GM23338 (cell line): ENCODE data around the gene ANKRA2. TPM values are rescaled to one million over a fixed set of nuclear protein-coding genes. Genes with fewer than 3 reads are reported as not detected.

Source experiments
- CREB1 ChIP-seq: fragments of 250-450 bp; sonication (Bioruptor Pico); IDR thresholded peaks from 2 replicates; pipeline ENCODE4 v1.5.0; 2020; ENCODE audit warnings: low read depth, mild to moderate bottlenecking, moderate library complexity
- EZH2phosphoT487 ChIP-seq: fragments of 200-600 bp; sonication (generic); IDR thresholded peaks from one replicate; pipeline ENCODE4 v1.8.1; 2018; ENCODE audit warnings: antibody characterized with exemption; ENCODE audit not compliant: unreplicated experiment
- JUNB ChIP-seq: IDR thresholded peaks from one replicate; pipeline ENCODE4 v1.6.1; 2016; ENCODE audit warnings: antibody characterized with exemption; ENCODE audit not compliant: unreplicated experiment
- POLR2AphosphoS5 ChIP-seq: IDR thresholded peaks from 2 replicates; pipeline ENCODE4 v1.6.1; 2016; ENCODE audit warnings: antibody characterized with exemption, low read depth
- ZNF114 ChIP-seq: fragments of 250-450 bp; sonication (Bioruptor Pico); IDR thresholded peaks from 2 replicates; pipeline ENCODE4 v1.5.0; 2020; ENCODE audit warnings: mild to moderate bottlenecking, moderate library complexity
- ZNF331 ChIP-seq: fragments of 250-450 bp; sonication (Bioruptor Pico); IDR thresholded peaks from 2 replicates; pipeline ENCODE4 v1.5.0; 2020; ENCODE audit warnings: low read depth, mild to moderate bottlenecking, moderate library complexity
- polyA plus RNA-seq: library from polyadenylated mRNA; unstranded; fragments of >200 nt; fragmentation: Nextera tagmentation; extraction: Ambion mirVana; gene quantifications from 2 replicates; pipeline ENCODE4 v1.2.1, GENCODE V29; 2016
- total RNA-seq: library from RNA; depleted of rRNA; stranded (reverse); fragments of >200 nt; shearing (Covaris generic); gene quantifications from 2 replicates; pipeline ENCODE4 v1.2.3, GENCODE V29; 2014
- TF ChIP-seq, protein P1 (sequence below): fragments of 250-450 bp; sonication (Bioruptor Pico); IDR thresholded peaks from 2 replicates; pipeline ENCODE4 v1.5.0; 2020; ENCODE audit warnings: mild to moderate bottlenecking, moderate library complexity
- TF ChIP-seq, protein P2 (sequence below): IDR thresholded peaks from 2 replicates; pipeline ENCODE4 v1.6.1; 2016; ENCODE audit warnings: antibody characterized with exemption
- TF ChIP-seq, protein P3 (sequence below), 2 experiments: fragments of 200-600 bp in 1 of 2; sonication (generic) in 1 of 2; conservative IDR thresholded peaks; 2 replicates each; pipeline versions ENCODE4 v1.5.1 to v1.6.1; 2016 to 2017; ENCODE audit warnings: antibody characterized with exemption in 2 of 2, low read depth in 2 of 2, mild to moderate bottlenecking in 2 of 2, moderate library complexity in 1 of 2

The ANKRA2 gene
- total and polyA plus RNA-seq, 2 experiments from 2014 or later: 13.1 to 15.3 TPM

DNA sequence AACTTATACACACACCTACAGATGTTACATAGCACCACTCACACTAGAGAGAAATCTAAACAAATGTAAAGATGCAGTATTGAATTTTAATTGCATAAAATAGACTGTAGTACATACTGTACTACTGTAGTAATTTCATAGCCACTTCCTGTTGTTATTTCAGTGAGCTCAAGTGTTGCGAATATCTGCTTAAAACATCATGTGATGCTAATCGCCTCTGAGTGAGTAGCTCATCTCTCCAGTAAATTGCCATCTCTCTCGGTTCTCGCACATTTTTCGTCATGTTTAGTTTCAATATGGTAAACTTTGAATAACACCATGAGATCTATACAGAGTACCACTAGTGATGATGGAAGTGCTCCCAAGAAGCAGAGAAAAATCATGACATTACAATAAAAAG is 38.6 kb upstream of the ANKRA2 start (continued):
- TF ChIP-seq, protein P1, sequence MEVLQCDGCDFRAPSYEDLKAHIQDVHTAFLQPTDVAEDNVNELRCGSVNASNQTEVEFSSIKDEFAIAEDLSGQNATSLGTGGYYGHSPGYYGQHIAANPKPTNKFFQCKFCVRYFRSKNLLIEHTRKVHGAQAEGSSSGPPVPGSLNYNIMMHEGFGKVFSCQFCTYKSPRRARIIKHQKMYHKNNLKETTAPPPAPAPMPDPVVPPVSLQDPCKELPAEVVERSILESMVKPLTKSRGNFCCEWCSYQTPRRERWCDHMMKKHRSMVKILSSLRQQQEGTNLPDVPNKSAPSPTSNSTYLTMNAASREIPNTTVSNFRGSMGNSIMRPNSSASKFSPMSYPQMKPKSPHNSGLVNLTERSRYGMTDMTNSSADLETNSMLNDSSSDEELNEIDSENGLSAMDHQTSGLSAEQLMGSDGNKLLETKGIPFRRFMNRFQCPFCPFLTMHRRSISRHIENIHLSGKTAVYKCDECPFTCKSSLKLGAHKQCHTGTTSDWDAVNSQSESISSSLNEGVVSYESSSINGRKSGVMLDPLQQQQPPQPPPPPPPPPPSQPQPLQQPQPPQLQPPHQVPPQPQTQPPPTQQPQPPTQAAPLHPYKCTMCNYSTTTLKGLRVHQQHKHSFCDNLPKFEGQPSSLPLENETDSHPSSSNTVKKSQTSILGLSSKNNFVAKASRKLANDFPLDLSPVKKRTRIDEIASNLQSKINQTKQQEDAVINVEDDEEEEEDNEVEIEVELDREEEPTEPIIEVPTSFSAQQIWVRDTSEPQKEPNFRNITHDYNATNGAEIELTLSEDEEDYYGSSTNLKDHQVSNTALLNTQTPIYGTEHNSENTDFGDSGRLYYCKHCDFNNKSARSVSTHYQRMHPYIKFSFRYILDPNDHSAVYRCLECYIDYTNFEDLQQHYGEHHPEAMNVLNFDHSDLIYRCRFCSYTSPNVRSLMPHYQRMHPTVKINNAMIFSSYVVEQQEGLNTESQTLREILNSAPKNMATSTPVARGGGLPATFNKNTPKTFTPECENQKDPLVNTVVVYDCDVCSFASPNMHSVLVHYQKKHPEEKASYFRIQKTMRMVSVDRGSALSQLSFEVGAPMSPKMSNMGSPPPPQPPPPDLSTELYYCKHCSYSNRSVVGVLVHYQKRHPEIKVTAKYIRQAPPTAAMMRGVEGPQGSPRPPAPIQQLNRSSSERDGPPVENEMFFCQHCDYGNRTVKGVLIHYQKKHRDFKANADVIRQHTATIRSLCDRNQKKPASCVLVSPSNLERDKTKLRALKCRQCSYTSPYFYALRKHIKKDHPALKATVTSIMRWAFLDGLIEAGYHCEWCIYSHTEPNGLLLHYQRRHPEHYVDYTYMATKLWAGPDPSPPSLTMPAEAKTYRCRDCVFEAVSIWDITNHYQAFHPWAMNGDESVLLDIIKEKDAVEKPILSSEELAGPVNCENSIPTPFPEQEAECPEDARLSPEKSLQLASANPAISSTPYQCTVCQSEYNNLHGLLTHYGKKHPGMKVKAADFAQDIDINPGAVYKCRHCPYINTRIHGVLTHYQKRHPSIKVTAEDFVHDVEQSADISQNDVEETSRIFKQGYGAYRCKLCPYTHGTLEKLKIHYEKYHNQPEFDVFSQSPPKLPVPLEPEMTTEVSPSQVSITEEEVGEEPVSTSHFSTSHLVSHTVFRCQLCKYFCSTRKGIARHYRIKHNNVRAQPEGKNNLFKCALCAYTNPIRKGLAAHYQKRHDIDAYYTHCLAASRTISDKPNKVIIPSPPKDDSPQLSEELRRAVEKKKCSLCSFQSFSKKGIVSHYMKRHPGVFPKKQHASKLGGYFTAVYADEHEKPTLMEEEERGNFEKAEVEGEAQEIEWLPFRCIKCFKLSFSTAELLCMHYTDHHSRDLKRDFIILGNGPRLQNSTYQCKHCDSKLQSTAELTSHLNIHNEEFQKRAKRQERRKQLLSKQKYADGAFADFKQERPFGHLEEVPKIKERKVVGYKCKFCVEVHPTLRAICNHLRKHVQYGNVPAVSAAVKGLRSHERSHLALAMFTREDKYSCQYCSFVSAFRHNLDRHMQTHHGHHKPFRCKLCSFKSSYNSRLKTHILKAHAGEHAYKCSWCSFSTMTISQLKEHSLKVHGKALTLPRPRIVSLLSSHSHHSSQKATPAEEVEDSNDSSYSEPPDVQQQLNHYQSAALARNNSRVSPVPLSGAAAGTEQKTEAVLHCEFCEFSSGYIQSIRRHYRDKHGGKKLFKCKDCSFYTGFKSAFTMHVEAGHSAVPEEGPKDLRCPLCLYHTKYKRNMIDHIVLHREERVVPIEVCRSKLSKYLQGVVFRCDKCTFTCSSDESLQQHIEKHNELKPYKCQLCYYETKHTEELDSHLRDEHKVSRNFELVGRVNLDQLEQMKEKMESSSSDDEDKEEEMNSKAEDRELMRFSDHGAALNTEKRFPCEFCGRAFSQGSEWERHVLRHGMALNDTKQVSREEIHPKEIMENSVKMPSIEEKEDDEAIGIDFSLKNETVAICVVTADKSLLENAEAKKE (CRISPR knock-in tag): no peak
- TF ChIP-seq, protein P2, sequence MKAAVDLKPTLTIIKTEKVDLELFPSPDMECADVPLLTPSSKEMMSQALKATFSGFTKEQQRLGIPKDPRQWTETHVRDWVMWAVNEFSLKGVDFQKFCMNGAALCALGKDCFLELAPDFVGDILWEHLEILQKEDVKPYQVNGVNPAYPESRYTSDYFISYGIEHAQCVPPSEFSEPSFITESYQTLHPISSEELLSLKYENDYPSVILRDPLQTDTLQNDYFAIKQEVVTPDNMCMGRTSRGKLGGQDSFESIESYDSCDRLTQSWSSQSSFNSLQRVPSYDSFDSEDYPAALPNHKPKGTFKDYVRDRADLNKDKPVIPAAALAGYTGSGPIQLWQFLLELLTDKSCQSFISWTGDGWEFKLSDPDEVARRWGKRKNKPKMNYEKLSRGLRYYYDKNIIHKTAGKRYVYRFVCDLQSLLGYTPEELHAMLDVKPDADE: no peak
- TF ChIP-seq POLR2AphosphoS5 (no peak), CREB1 (CRISPR knock-in tag) (no peak), EZH2phosphoT487 (no peak), JUNB (no peak), ZNF331 (CRISPR knock-in tag) (no peak), ZNF114 (CRISPR knock-in tag) (no peak)
- TF ChIP-seq, protein P3, sequence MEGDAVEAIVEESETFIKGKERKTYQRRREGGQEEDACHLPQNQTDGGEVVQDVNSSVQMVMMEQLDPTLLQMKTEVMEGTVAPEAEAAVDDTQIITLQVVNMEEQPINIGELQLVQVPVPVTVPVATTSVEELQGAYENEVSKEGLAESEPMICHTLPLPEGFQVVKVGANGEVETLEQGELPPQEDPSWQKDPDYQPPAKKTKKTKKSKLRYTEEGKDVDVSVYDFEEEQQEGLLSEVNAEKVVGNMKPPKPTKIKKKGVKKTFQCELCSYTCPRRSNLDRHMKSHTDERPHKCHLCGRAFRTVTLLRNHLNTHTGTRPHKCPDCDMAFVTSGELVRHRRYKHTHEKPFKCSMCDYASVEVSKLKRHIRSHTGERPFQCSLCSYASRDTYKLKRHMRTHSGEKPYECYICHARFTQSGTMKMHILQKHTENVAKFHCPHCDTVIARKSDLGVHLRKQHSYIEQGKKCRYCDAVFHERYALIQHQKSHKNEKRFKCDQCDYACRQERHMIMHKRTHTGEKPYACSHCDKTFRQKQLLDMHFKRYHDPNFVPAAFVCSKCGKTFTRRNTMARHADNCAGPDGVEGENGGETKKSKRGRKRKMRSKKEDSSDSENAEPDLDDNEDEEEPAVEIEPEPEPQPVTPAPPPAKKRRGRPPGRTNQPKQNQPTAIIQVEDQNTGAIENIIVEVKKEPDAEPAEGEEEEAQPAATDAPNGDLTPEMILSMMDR (conservative IDR thresholded peaks at IDR 0.05; ENCODE audit: low read depth in 2 of 2): no peak
